Measurements from ENCODE around the gene CNTNAP2.

CNTNAP2 gene

DNA sequence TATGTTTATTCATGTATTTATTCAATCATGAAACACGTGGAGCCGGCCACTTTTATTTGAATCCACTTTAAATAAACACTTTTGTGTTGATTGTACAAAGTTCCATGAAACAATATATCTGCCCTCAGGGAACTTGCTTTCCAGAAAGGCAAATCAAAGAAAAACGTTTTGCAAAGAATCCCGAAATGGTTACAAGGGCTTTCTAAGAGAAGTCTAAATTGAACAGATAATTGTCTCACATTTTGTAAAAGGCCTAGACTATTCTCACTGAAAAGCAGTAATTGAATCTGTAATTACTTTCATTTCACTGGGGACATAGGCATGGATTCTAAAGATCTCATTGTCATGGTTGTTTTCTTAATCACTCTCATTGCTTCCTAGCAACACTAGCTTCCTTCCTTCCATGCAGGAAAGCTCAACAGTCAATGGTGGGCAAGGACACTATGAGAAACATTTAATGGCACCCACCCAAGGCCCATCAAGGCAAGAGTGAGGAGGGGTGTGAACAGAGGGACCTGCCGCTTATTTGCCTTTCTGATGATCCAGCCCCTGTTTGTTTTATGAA lies 1851.5 kb downstream of the CNTNAP2 start:
- DNase-seq (ENCODE audit: low spot score): no peak

DNA sequence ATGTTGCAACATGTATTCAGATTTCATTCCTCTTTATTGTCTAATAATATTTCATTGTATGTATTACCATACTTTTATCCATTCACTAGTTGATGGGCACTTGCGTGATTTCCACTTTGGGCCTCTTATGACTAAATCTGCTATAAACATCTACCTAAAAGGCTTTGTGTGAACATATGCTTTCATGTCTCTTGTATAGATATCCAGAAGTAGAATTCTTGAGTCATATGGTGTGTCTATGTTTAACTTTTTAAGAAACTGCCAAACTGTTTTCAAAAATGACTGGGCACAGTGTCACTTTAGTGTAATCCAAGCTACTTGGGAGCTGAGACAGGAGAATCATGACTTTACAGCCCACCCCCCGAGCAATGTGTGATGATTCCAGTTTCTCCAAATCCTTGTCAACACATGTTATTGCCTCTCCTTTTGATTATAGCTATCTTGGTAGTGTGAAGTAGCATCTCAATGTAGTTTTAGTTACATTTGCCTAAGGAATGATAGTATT lies 1855.1 kb downstream of the CNTNAP2 start:
- DNase-seq (ENCODE audit: low spot score): no peak

DNA sequence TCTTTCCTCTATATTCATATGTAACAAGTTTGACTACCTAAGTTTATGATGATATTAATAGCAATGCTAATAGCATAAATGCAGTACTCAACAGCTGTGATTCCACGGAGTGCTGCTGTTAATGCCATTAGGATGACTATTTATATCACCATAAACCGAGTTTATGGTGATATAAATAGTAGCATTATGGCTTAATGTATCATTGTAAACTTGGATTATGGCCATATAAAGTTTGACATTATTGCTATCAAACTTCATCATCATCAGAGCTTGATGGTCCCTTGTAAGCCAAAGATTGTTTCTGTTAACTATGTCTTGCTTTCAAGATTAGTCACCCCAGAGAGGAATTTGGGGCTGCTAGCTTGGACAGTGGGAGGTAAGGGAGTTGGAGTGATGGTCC lies 1861.6 kb downstream of the CNTNAP2 start:
- DNase-seq (ENCODE audit: low spot score): no peak

DNA sequence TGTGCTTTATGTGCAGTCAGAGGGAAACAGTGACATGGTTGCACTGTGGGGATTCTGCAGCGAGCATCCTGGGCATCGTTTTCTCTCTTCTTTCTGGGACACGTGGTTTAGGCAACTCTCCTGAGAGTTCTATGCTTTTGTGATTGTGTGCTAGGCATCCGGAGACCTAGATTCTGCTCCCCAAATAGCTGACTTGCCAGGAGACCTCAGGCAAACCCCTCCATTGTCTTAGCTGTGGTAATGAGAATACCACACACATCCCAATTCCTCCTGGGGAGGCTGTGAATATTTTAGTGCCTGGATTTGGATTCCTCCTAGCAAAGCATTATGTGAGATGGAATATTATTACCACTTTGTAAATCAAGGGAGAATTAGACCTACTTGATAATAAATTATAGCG lies 1862.0 kb downstream of the CNTNAP2 start:
- no peak for DNase-seq (ENCODE audit: low spot score)

DNA sequence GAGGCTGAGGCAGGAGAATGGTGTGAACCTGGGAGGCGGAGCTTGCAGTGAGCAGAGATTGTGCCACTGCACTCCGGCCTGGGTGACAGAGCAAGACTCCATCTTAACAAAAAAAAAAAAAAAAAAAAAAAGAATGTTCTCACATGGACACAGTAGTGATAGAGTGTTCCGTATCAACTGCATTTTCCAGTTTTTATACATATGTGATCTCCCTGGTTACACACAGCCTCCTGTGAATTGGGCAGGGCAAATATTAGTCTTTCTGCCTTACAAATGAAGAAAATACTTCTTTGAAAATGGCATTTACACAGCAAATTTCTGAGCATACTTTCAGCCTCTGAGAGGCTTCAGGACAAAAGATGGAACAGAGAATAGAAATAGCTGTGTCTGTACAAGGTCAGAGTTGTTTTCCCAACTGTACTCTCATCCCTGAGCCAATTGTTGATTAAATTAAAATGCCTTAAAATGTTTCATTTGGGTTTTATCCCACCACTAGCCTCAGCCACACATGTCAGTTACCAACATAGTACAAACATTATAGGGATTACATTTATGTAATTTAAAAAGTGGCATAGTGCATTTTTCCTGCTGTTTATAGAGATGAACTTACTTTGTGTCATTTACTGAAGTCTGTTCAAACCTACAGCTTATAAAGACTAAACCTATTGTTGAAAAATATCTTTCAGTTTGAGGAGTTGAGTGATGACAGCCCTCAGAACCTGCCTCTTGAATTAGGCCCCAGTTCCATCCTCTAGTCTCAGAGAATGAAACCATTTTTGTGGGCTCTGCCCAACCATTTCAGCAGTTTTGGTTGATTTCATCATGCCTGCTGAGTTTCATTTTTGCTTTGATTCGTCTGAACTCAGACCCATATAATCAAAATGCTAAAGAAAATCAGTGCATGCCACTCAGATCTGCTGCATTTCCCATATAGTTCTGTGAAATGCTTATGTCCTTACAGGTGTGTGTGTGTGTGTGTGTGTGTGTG lies 1864.5 kb downstream of the CNTNAP2 start:
- DNase-seq (ENCODE audit: low spot score): no peak

DNA sequence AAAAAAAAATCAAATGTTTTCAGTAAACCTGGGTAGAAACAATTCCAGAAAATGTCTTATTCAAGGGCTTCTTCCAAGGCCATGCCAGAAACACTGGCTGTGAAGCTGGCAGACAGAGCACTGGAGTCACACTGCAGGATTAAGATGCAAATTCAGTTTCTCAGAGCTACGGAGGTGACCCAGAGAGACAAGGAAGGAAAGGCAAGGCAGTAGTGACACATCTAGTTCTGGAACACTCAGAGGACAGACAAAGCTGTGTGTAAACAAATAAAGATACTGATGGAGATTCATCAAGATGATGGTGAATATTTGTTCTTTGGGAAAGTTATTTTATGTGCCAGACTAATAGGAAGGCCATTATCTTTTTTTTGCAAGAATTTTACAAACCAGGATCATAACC lies 1865.7 kb downstream of the CNTNAP2 start:
- no peak for DNase-seq (ENCODE audit: low spot score)

DNA sequence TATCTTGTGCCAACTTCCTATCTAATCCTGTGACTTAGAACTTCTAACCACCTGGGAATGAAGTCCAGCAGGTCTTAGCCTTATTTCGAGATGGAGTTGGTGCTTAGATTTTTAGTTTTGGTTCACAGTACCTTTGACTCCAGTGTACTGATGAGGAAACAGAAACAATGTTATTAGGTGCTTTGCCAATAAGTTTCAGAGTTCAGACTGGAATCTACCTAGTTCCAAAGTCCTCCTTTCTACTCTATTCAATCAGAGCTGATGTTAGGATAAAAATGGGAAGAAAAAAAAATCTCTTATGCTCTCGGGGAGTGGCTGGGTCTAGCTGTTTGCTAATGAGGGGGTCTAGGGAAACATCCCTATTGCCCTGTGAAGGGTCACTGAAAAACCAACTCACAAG lies 1867.7 kb downstream of the CNTNAP2 start:
- no peak for DNase-seq (ENCODE audit: low spot score)

DNA sequence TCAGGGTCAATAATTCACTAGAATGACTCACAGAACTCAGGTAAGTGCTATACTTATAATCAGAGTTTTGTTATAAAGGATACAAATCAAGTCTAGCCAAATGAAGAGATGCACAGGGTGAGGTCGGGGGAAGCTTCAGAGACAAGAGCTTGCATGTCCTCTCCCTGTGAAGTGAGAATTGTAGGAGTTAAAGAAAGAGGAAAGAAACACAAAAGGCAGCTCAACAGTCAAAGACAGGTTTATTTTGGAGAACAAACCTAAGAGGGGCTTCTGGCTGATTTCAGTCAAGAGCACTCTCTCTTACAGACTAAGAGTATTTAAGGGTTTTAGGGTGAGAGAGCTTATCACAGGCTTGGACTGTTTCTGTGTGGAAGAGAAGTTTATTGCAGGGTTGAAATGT lies 1873.5 kb downstream of the CNTNAP2 start:
- DNase-seq (ENCODE audit: low spot score): no peak

DNA sequence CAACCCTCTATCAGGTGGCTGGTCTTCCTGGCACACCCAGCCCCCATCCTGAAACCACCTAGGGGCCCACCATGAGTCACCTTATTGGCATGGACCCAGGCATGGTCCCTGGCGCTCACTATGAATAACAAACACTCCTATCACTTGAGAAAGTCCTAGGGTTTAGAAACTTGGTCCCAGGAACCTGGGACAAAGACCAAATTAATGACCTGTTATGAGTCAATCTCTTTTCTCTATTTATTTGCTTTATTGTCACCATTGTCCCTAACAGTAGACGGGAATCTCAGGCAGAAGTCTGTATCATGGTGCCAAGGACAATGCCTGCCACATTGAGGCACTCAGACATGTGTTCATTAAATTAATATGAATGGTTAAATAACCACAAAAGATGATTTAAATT lies 1874.3 kb downstream of the CNTNAP2 start:
- no peak for DNase-seq (ENCODE audit: low spot score)

DNA sequence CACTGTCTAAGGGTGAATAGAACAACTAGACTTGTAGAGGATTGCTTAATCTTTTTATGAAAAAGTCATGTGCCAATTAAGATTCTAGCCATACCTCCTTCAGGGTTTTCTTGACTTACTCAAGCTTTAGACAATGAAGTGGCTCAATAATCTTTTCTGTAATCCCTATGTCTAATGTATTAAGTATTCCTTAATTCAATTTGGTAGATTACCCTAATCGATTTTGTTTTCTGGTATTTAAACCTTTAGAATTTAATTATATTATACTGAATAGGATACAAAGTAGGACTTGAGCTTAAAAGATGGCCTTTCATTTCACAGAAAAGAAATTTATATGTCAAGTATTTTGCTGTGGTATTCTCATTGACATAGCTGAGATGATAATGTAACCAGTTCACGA lies 1876.1 kb downstream of the CNTNAP2 start:
- no peak for DNase-seq (ENCODE audit: low spot score)

DNA sequence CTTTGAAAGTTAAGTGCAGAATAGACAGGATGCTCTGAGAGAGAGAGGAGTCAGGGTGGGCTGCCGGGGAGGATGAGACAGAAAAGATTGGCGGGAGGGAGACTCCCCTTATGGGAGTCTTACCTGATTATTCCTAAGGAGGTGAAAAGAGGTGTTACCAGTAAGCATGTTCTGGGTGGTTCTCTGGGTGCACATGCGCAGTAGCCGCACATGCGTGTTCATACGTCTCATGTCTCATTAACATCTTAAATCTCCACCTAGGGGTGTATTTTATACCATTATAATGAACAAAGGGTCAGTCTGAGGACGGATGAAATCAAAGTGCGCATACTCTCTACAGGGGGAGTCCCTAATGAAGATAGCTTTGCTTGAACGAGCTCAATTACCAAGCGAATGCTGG lies 1881.0 kb downstream of the CNTNAP2 start:
- DNase-seq (ENCODE audit: low spot score): no peak

DNA sequence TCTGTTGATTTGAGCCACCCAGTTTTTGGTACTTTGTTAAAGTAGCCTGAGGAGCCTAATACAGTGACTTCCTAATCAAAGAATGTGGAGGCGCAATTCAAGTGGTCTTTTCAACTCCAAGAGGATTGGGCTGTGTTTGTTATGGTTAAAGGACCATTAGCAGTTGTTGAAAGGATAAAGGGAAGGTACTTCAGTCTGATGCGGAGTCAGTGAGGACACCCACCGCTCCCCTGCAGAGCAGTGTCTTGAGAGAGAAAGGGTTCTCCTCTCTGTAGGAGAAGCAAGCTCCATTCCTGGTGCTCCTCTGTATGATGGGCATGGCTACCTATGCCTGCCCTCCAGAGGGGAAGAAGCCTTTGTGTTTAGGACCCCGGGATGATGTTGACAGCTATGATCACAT lies 1883.4 kb downstream of the CNTNAP2 start:
- DNase-seq (ENCODE audit: low spot score): no peak

DNA sequence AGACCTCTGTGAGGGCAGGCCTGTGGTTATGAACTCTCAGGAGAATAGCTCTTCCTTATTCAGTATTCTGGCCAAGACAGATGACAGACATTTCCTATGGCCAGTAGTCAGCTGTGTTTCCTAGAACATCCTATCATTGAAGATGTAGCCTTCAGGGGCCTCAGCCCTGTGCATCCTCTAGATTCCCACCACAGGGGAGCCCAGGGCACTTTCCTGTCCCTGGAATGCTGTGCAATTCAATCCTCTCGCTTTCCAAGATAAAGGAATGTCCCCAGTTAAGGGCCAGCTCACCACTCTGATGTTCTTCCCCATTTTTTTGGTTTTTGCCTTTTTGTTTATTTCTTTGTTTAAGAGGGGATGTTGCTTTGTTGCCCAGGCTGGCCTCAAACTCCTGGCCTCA lies 1895.2 kb downstream of the CNTNAP2 start:
- no peak for DNase-seq (ENCODE audit: low spot score)

DNA sequence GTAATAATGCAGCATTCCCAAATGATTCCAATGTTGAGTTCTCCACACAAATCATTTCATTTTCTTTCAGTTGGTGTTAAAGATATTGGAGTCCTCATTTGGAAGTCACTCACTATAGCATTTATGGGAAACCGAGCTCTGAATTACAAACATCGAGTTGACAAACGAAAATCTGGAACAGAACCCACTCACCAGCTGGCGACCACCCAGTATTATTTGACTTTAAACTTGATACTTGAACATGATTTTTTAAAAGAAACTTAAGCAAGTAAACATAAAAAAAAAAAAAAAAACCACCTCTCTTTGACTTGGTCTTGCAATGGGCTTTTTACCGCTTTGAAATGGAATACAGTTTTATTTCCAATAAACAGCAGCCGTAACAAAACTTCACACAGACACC lies 1897.4 kb downstream of the CNTNAP2 start:
- no peak for DNase-seq (ENCODE audit: low spot score)

DNA sequence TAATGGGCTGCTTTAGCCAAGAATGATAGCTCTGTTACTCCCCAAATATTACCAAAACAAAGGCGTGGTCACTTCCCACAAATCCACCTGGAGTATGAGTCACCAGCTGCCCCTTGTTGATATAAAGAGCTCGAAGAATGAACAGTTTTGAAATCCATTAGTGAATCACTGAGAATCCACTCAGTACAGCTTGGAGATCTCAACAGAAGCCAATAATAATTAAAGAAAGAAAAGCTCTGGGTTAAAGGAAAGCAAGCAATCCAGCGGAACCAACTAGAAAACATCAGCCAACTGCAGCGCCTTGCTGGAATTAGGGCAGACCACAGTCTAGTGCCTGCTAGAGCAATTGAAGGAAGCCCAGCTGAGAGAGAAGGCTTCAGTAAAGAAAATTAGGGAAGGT lies 1897.9 kb downstream of the CNTNAP2 start:
- no peak for DNase-seq (ENCODE audit: low spot score)

DNA sequence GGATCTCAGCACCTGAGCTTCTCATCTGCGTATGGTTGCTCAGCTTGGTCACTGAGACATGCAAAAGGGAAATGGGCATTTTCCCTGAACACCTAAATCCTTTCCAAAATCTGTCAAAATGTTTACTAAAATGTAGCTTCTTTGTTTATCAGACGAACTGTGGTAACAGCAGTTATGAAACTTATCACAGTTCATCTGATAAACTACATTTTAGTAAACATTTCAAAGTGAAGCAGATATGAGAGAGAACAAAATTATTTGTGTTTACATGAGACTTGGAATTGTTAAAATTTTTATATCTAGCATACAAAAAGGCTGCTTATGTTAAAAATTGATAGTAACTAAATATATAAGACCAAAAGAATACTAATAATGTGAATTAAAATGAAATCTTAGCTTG lies 1900.5 kb downstream of the CNTNAP2 start:
- no peak for DNase-seq (ENCODE audit: low spot score)

DNA sequence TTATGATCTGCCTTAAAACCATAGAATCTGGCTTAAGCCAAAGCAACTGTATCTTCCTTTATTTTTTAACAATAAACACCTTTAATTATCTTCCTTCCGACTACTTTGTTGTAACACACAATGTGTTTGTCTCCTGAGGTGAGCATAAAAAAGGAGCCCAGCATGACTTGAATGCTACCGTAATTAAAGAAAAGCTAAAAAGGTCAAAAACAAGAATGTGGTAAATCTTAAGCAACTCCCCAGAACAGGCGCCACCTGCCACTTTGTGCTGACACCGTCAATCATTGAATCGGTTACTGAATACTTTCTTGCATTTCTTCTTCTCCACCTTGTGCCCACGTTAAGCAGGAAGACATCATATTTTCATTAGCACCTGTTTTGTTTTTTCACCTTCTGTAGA lies 1904.1 kb downstream of the CNTNAP2 start:
- no peak for DNase-seq (ENCODE audit: low spot score)

DNA sequence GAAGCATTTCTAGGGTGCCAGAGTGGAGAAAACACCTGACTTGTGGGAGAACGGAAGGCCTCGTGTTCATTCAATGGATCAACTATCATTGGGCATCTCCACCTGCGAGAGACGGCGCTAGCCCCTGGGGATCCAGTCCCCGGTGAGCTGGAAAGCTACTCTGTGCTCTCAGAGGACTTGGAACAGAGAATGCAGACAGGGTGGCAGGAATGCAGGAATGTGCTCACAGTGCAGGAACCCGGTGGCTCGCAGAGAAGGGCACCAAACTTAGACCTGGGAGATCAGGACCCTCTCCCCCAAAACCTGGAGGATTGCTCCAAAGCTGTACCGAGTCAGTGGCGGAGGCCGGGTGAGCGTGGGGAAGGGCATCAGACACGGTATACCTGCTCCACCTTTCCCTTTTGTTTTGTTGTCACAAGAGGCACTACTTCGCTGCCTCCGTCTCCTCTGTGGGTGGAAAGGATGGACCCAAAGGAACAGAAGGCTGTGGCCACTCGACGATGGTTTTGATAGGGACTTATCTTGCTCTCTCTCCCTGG lies 1905.0 kb downstream of the CNTNAP2 start:
- no peak for DNase-seq (ENCODE audit: low spot score)

DNA sequence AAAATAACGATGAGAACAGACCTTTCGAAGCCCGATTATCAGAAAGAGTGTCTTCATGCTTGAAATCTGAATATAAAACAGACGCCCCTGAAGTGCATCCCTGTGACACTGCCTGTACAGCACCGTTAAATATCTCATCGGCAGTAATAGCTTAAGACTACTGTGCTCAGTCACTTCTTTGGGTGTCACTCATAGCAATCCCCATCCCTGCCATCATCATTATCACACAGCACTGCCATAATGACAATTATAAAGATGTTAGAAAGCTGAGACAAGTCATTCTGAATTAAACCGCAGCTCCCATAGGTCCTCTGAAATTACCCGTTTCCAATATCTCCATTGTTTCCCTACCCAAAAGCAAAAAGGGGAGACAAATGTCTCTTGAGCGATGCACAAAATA lies 1906.2 kb downstream of the CNTNAP2 start:
- no peak for DNase-seq (ENCODE audit: low spot score)

DNA sequence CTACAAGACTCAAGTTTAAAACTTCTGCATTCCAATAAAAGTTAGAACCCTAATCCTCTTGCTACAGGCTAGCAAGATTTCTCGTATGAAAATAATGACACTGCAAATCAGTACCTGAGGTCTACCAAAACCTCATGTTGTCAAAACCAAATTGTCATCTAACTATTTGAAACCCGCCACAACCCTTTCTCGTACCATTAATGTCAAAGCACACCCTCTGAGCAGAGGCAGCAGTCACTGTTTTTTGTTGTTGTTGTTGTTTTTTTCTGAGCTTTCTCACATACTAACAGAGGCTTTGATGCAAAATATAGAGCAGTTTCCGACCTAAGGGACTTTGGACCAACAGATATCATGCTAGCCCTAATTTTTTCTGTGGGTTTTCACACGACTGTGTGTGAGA lies 1910.1 kb downstream of the CNTNAP2 start:
- DNase-seq (ENCODE audit: low spot score): no peak

DNA sequence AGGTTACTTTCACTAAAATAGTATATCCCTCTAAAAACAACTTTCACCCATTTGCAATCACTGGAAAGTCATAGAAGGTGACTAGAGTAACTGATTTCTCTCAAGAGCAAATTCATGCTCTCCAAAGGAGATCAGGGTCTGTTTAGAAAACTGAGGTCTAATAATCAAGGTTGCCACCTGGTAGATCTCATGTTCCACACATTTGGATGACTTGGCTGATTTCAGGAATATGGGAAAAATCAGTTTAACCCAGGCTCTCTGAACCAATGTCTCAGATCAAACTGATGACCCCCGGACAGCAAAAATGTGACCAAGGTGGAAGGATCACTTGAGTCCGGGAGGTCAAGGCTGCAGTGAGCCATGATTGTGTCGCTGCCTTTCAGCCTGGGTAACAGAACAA lies 1911.6 kb downstream of the CNTNAP2 start:
- no peak for DNase-seq (ENCODE audit: low spot score)

DNA sequence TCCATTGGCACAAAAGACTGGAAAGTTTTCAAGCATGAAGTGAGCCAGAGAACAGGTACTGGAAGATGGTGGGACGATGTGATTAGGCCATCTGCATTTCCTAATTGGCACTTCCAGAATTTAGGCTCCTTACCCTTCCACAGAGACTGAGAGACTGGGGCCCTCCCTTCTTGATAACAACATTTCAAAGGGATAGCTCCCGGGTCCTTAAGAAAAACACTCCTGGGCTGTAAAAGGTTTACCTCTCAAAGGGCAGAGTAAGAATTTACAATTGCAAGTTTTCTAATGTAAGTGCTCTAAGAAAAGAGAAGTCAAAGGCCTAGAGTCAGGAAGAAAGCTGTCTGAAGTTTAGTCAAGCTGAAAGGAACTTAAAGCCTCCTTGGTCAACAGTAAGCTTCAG lies 1914.4 kb downstream of the CNTNAP2 start:
- no peak for DNase-seq (ENCODE audit: low spot score)

DNA sequence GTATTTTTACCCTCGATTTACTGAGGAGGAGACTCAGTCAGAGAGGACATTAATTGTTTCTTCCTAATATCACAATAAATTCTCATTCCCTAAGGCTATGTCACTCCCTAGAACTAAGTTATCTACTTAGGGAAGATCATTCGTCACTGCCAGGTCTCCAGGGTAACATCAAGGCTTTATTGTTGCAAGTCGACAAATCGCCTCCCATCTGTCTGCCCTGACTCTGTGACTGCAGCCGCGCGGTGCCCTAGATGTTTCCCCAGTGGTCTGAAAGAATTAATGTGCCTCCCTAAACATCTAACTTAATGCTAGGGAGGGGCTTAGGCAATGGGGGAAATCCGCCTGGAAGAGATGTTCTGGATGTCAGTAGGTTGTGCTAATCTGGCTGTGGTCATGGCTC lies 1915.2 kb downstream of the CNTNAP2 start:
- DNase-seq (ENCODE audit: low spot score): peak; percentile 76
